A549 (cell line): ENCODE measurements around the gene GRM5. TPM values are rescaled to one million over a fixed set of nuclear protein-coding genes. Genes with fewer than 3 reads are reported as not detected.
"Not testable (repeated sequence)": the region's sequence is repeated elsewhere in the genome, so short reads cannot be mapped to it uniquely, and the experiment has no call there.

ENCODE experiments used
- ATAC-seq, 2 experiments: fragments of 200-7000 bp in 1 of 2; fragments of >200 bp in 1 of 2; cut with Nextera tagmentation in 1 of 2; cut with Tn5 transposase in 1 of 2; 3 replicates each; pipeline versions ENCODE4 v1.8.0 to v1.9.1; 2018 to 2020; ENCODE audit warnings: mild to moderate bottlenecking in 1 of 2, moderate library complexity in 1 of 2
- CTCF ChIA-PET: fragments of 300-600 bp; sonication (Branson Sonifier 250); formaldehyde crosslinking; extraction: SDS; loops from one replicate; lab custom pipeline; 2021; ENCODE audit warnings: antibody characterized with exemption, inconsistent platforms; lab: Yijun Ruan, JAX
- POLR2A ChIA-PET: fragments of 350-600 bp; formaldehyde crosslinking; extraction: SDS; loops from one replicate; lab custom pipeline; 2021; ENCODE audit warnings: antibody characterized with exemption, inconsistent platforms; lab: Yijun Ruan, JAX
- DNase-seq, 2 experiments: peaks; one replicate each; pipeline versions ENCODE4 v3.0.0 to v3.0.0-alpha.2; 2011 to 2016; ENCODE audit warnings: low read depth in 1 of 2, low spot score in 1 of 2
- FAIRE-seq: peaks from 2 replicates; lab custom pipeline; 2011; peaks lifted over from hg19 to GRCh38; lab: Jason Lieb, UNC
- H3K27ac ChIP-seq, 2 experiments: fragments of >200 bp; sonication (Bioruptor Twin); formaldehyde crosslinking; 3 replicates each; pipeline ENCODE4 v1.5.1; 2016 to 2017
- H3K4me1 ChIP-seq: fragments of >200 bp; sonication (Bioruptor Twin); formaldehyde crosslinking; 3 replicates; pipeline ENCODE4 v1.6.1; 2016
- H3K4me2 ChIP-seq: fragments of >200 bp; sonication (Bioruptor Twin); formaldehyde crosslinking; 3 replicates; pipeline ENCODE4 v1.6.1; 2016
- H3K4me3 ChIP-seq: fragments of >200 bp; sonication (Bioruptor Twin); formaldehyde crosslinking; 3 replicates; pipeline ENCODE4 v1.5.1; 2016
- H3K9me3 ChIP-seq: fragments of >200 bp; sonication (Bioruptor Twin); formaldehyde crosslinking; 3 replicates; pipeline ENCODE4 v1.6.1; 2016
- BHLHE40 ChIP-seq: IDR thresholded peaks from 2 replicates; pipeline ENCODE4 v1.6.1; 2012; ENCODE audit warnings: low read depth, low read length, inconsistent platforms
- CBX2 ChIP-seq: fragments of 200-600 bp; sonication (generic); IDR thresholded peaks from 2 replicates; pipeline ENCODE4 v1.6.1; 2016; ENCODE audit warnings: low read depth, mild to moderate bottlenecking, borderline replicate concordance
- CHD4 ChIP-seq: fragments of 200-600 bp; sonication (generic); IDR thresholded peaks from 2 replicates; pipeline ENCODE4 v1.6.1; 2016; ENCODE audit warnings: antibody characterized with exemption, mild to moderate bottlenecking, borderline replicate concordance
- EHMT2 ChIP-seq: fragments of 200-600 bp; sonication (generic); IDR thresholded peaks from 2 replicates; pipeline ENCODE4 v1.6.1; 2016; ENCODE audit warnings: antibody characterized with exemption, low read depth, mild to moderate bottlenecking, moderate library complexity
- ELK1 ChIP-seq: fragments of 150-350 bp; IDR thresholded peaks from 2 replicates; pipeline ENCODE4 v1.6.1; 2014; ENCODE audit warnings: low read depth, mild to moderate bottlenecking, low read length
- HDAC2 ChIP-seq: fragments of 200-600 bp; sonication (generic); IDR thresholded peaks from 2 replicates; pipeline ENCODE4 v1.6.1; 2016
- HEYL ChIP-seq: fragments of 250-450 bp; sonication (Bioruptor Pico); IDR thresholded peaks from 2 replicates; pipeline ENCODE4 v1.8.0; 2021; ENCODE audit warnings: mild to moderate bottlenecking, moderate library complexity
- HOXB13 ChIP-seq: fragments of 250-450 bp; sonication (Bioruptor Pico); IDR thresholded peaks from 2 replicates; pipeline ENCODE4 v1.5.0; 2020; ENCODE audit warnings: low read depth, mild to moderate bottlenecking, moderate library complexity
- JUN ChIP-seq, 2 experiments: fragments of >200 bp; sonication (Bioruptor Twin); formaldehyde crosslinking; IDR thresholded peaks; 2 replicates in 1 of 2; 3 replicates in 1 of 2; pipeline ENCODE4 v1.6.1; 2016 to 2017
- KDM5A ChIP-seq: fragments of 200-600 bp; sonication (generic); IDR thresholded peaks from 2 replicates; pipeline ENCODE4 v1.6.1; 2016; ENCODE audit warnings: antibody characterized with exemption, mild to moderate bottlenecking
- MAFK ChIP-seq: fragments of 450-650 bp; IDR thresholded peaks from 2 replicates; pipeline ENCODE4 v1.6.1; 2014; ENCODE audit not compliant: partially characterized antibody
- NFE2L2 ChIP-seq: fragments of 150-350 bp; conservative IDR thresholded peaks from 2 replicates; pipeline ENCODE4 v1.6.1; 2014; ENCODE audit warnings: low read length
- NPAS2 ChIP-seq: fragments of 250-450 bp; sonication (Bioruptor Pico); IDR thresholded peaks from 2 replicates; pipeline ENCODE4 v1.8.0; 2022; ENCODE audit warnings: mild to moderate bottlenecking, moderate library complexity, borderline replicate concordance
- NR3C1 ChIP-seq: fragments of >200 bp; sonication (Bioruptor Twin); formaldehyde crosslinking; IDR thresholded peaks from 3 replicates; pipeline ENCODE4 v1.6.1; 2017
- RAD21 ChIP-seq, 2 experiments: fragments of >200 bp in 1 of 2; sonication (Bioruptor Twin) in 1 of 2; formaldehyde crosslinking in 1 of 2; IDR thresholded peaks in 1 of 2; conservative IDR thresholded peaks in 1 of 2; 2 replicates in 1 of 2; 3 replicates in 1 of 2; pipeline ENCODE4 v1.6.1; 2012 to 2018; ENCODE audit warnings: inconsistent platforms in 1 of 2
- RFX5 ChIP-seq: fragments of 450-650 bp; IDR thresholded peaks from 2 replicates; pipeline ENCODE4 v1.7.1; 2014; ENCODE audit warnings: antibody characterized with exemption, mild to moderate bottlenecking, moderate library complexity
- SREBF2 ChIP-seq: fragments of 450-650 bp; IDR thresholded peaks from 2 replicates; pipeline ENCODE4 v1.6.1; 2014; ENCODE audit warnings: mild to moderate bottlenecking, moderate library complexity
- USF2 ChIP-seq: fragments of 450-650 bp; IDR thresholded peaks from 2 replicates; pipeline ENCODE4 v1.6.1; 2014; ENCODE audit warnings: antibody characterized with exemption
- WGBS: methylation state at CpG from one replicate; pipeline ENCODE4 v1.1.6; 2017; ENCODE audit errors: missing lambda C conversion rate; 5-methylcytosine and 5-hydroxymethylcytosine counted together
- polyA plus RNA-seq, 4 experiments: library from polyadenylated mRNA; depleted of rRNA in 3 of 4; stranded (reverse); fragments of >200 nt; fragmentation: RNase III in 1 of 4; extraction: RNeasy Plus Mini Kit Qiagen cat#74134 plus additional on column Dnase treatment in 1 of 4; gene quantifications; 2 replicates in 3 of 4; 3 replicates in 1 of 4; pipeline ENCODE4 v1.2.3, GENCODE V29; 2011 to 2017

GRM5 gene
- polyA plus RNA-seq, 2 of the 4 experiments (the other 2 are of a cell fraction): 0.01 TPM; not detected in 1

- H3K27ac ChIP-seq: no peak overlapping the region
- WGBS: 19% methylated on average over 4 of the region's 4 CpGs
- DNase-seq (no peak), FAIRE-seq (no peak), ATAC-seq (no peak)
- CTCF ChIA-PET: no interaction called here
- no peaks in the 10 kb centered on the region for H3K4me1 ChIP-seq
- no peaks in the 10 kb centered on the region for H3K9me3 ChIP-seq
- POLR2A ChIA-PET: no interaction called here
- no peak overlapping the region for H3K4me2 ChIP-seq
- no peak overlapping the region for H3K4me3 ChIP-seq
- no peak for TF ChIP-seq MAFK
- no peak for TF ChIP-seq HDAC2
- TF ChIP-seq KDM5A: no peak
- no peak for TF ChIP-seq EHMT2
- TF ChIP-seq RFX5: no peak
- no peak for TF ChIP-seq HEYL (CRISPR knock-in tag)
- no peak for TF ChIP-seq NR3C1
- no peak for TF ChIP-seq RAD21 (conservative IDR thresholded peaks at IDR 0.05 in 1 of 2, IDR thresholded peaks at IDR 0.05 in 1 of 2)
- no peak for TF ChIP-seq HOXB13 (CRISPR knock-in tag)
- TF ChIP-seq NPAS2 (CRISPR knock-in tag): no peak
- TF ChIP-seq JUN (IDR thresholded peaks at IDR 0.05): no peak
- no peak for TF ChIP-seq NFE2L2
- no peak for TF ChIP-seq ELK1
- no peak for TF ChIP-seq SREBF2
- no peak for TF ChIP-seq BHLHE40
- TF ChIP-seq CHD4: no peak
- TF ChIP-seq USF2: no peak
- no peak for TF ChIP-seq CBX2
These were observed 13.6 kb downstream of the GRM5 start for GRCh38 chr11:89052220-89052619.

- H3K27ac ChIP-seq, POLR2A ChIA-PET, CTCF ChIA-PET, FAIRE-seq, H3K4me1 ChIP-seq, H3K9me3 ChIP-seq, H3K4me3 ChIP-seq, DNase-seq, ATAC-seq, H3K4me2 ChIP-seq: not testable (repeated sequence)
- 8% methylated on average over 4 of the region's 4 CpGs for WGBS
These were observed 18.6 kb downstream of the GRM5 start for GRCh38 chr11:89047159-89047558.

GRCh38 chr11:89043861-89044588, 21.8 kb downstream of the GRM5 start:
- H3K4me1 ChIP-seq, CTCF ChIA-PET, H3K4me3 ChIP-seq, ATAC-seq, POLR2A ChIA-PET, H3K27ac ChIP-seq, H3K9me3 ChIP-seq, H3K4me2 ChIP-seq, DNase-seq: not testable (repeated sequence)
- WGBS: 6% methylated on average over 6 of the region's 6 CpGs
- peak; percentile 61 for FAIRE-seq

GRCh38 chr11:89029671-89030070, 36.1 kb downstream of the GRM5 start:
- DNase-seq, CTCF ChIA-PET: not testable (repeated sequence)
- WGBS: 2% methylated on average over 2 of the region's 2 CpGs

More at GRCh38 chr11:89029671-89030070, 36.1 kb downstream of the GRM5 start:
- H3K4me1 ChIP-seq, H3K4me2 ChIP-seq, H3K27ac ChIP-seq, H3K9me3 ChIP-seq, ATAC-seq, H3K4me3 ChIP-seq, POLR2A ChIA-PET, FAIRE-seq: not testable (repeated sequence)
